Neural crest cell (in vitro differentiated cells): ENCODE data around the gene VPS26A. TPM values are rescaled to one million over a fixed set of nuclear protein-coding genes. Genes with fewer than 3 reads are reported as not detected.

Experiments used
- DNase-seq: peaks from one replicate; pipeline ENCODE4 v3.0.0; 2021; ENCODE audit warnings: low read depth, mixed read lengths, low spot score
- H3K27ac Mint-ChIP-seq: one replicate; pipeline ENCODE4 v1.8.0; 2021; ENCODE audit warnings: mild to moderate bottlenecking, mixed read lengths; ENCODE audit not compliant: unreplicated experiment
- H3K27me3 Mint-ChIP-seq: 2 replicates; pipeline ENCODE4 v1.8.0; 2021; ENCODE audit warnings: low read depth, mild to moderate bottlenecking, mixed read lengths
- H3K36me3 Mint-ChIP-seq: 2 replicates; pipeline ENCODE4 v1.8.0; 2021; ENCODE audit warnings: low read depth, mild to moderate bottlenecking, mixed read lengths
- H3K4me1 Mint-ChIP-seq: 2 replicates; pipeline ENCODE4 v1.8.0; 2021; ENCODE audit warnings: mixed read lengths
- H3K4me3 Mint-ChIP-seq: one replicate; pipeline ENCODE4 v1.8.0; 2021; ENCODE audit warnings: mild to moderate bottlenecking, mixed read lengths
- H3K9me3 Mint-ChIP-seq: 2 replicates; pipeline ENCODE4 v1.8.0; 2021; ENCODE audit warnings: mixed read lengths
- long read RNA-seq: library from polyadenylated mRNA; unstranded; transcript quantifications from one replicate; pipeline ENCODE4 v2.0.0, GENCODE V29; 2020
- total RNA-seq: library from RNA; stranded (reverse); gene quantifications from 2 replicates; pipeline ENCODE4 v1.2.1, GENCODE V29; 2021
- TF ChIP-seq, protein P1 (sequence below): fragments of 200-600 bp; sonication (generic); conservative IDR thresholded peaks from 2 replicates; pipeline ENCODE4 v1.5.0; 2021; ENCODE audit warnings: antibody characterized with exemption, mild to moderate bottlenecking

Gene VPS26A
- total RNA-seq: 62.2 and 63.2 TPM in 2 replicates
- long read RNA-seq, transcript VPS26A-201 (9 exons, 2,697 nt): major isoform, 320 of 368 reads
- long read RNA-seq, partial matches to known transcripts: 14 of 368 reads
- long read RNA-seq, other reads (novel, unspliced or antisense): 33 of 368 reads

DNA sequence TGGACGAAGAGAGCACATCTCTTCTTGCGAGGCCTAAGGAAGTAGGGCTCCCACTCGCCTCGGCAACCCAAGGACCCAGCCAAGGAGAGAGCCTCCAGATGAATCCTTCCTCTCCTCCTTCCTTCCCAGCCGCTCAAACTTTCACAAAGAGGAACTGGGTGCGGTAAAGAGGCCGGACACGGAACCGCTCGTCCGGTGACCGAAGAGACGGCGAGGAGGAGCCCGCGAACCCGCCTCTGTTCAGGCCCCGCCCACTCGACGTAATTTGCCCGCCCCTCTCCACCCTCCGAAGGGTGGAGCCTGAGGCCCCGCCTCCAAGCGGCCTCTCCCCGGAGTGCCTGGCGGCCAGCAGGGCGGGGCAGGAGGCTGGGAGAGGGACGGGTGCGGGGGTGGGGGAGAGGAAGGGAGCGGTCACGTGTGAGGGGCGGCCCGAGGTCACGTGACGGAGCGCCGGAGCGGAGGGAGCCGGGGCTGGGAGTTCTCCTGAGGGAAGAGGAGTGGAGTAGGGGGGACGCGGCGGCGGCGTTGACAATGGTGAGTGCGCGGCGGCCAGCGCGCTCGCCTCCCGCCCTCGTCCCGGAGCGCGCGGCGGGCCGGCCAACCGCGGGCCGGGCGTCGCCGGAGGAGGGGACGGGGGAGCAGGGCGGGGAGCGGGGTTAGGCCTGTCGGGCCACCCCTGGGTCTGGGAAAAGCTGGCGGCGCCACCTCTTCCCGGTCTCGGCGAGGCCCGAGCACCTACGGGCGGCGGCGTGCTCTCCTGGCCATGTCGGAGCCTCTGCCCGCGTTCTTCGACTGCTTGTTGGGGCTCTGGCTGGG lies at the start of gene VPS26A:
VPS26A (plus strand) TSS at position 432 of the 816 bp plus-strand sequence; CDS start at position 532, 100 bp downstream.
- TF ChIP-seq, protein P1, sequence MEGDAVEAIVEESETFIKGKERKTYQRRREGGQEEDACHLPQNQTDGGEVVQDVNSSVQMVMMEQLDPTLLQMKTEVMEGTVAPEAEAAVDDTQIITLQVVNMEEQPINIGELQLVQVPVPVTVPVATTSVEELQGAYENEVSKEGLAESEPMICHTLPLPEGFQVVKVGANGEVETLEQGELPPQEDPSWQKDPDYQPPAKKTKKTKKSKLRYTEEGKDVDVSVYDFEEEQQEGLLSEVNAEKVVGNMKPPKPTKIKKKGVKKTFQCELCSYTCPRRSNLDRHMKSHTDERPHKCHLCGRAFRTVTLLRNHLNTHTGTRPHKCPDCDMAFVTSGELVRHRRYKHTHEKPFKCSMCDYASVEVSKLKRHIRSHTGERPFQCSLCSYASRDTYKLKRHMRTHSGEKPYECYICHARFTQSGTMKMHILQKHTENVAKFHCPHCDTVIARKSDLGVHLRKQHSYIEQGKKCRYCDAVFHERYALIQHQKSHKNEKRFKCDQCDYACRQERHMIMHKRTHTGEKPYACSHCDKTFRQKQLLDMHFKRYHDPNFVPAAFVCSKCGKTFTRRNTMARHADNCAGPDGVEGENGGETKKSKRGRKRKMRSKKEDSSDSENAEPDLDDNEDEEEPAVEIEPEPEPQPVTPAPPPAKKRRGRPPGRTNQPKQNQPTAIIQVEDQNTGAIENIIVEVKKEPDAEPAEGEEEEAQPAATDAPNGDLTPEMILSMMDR: no peak
- H3K4me3 Mint-ChIP-seq: peak within 1 kb of the TSS; percentile 99
- H3K27me3 Mint-ChIP-seq: no peaks in the 10 kb centered on the region
- H3K36me3 Mint-ChIP-seq: no peaks in the 10 kb centered on the region
- no peaks in the 10 kb centered on the region for H3K9me3 Mint-ChIP-seq
- H3K4me1 Mint-ChIP-seq: peaks cover 21% of the 10 kb centered on the region
- peak; percentile 98 for DNase-seq
- H3K27ac Mint-ChIP-seq: peak within 1 kb of the TSS; percentile 99

DNA sequence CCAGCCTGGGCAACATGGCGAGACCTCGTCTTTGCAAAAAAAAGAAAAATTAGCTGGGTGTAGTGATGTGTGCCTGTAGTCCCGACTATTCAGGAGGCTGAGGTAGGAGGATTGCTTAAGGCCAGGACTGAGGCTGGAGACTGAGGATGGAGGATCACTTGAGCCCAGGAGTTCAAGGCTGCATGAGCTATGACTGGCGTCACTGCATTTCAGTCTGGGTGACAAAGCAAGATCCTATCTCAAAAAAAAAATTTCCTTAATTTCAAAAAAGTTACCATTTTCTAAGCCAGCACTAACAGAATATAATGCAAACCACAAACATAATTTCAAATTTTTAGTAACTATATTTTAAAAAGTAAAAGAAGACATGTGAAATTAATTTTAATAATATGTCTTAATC lies 49.4 kb upstream of the VPS26A start:
- H3K27ac Mint-ChIP-seq: no peak overlapping the region
- DNase-seq: no peak
- no peaks in the 10 kb centered on the region for H3K4me1 Mint-ChIP-seq
- no peaks in the 10 kb centered on the region for H3K36me3 Mint-ChIP-seq
- TF ChIP-seq, protein P1: no peak
- H3K27me3 Mint-ChIP-seq: no peaks in the 10 kb centered on the region
- H3K9me3 Mint-ChIP-seq: no peaks in the 10 kb centered on the region
- no peak overlapping the region for H3K4me3 Mint-ChIP-seq

DNA sequence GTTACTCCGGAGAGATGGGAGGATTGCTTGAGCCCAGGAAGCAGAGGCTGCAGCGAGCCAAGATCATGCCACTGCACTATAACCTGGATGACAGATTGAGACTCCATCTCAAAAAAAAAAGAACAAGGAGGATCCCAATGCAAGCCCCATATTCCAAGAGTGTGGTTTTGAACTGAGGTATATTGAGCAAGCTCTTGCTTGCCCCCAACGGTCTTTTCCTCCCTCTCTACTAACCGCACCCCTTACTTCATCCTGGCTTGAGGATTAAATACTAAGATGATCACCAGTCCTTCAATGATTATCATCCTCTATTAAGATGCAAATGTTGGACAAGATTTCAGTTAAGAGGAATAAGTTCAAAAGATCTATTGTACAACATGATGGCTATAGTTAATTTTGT lies 48.5 kb upstream of the VPS26A start:
- Mint-ChIP-seq H3K4me1 (no peaks in the 10 kb centered on the region), H3K36me3 (no peaks in the 10 kb centered on the region), H3K27ac (no peak overlapping the region), H3K4me3 (no peak overlapping the region), H3K27me3 (peaks cover 2% of the 10 kb centered on the region), H3K9me3 (no peaks in the 10 kb centered on the region)
- TF ChIP-seq, protein P1: no peak
- no peak for DNase-seq

DNA sequence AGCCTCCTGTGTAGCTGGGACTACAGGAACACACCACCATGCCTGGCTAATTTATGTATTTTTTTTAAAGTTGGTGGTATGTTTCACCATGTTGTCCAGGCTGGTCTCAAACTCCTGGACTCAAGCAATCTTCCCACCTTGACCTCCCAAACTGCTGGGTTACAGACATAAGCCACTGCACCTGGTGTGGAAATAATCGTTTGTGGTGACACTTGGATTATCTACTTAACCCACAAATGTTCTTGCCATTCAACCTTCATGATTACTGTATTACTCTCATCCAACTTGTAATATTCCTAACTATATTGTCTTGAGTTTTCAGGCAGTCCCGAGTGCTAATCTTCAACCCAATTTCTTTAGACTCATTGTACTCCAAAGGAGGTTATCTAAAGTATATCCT lies 45.7 kb upstream of the VPS26A start:
- Mint-ChIP-seq H3K27ac (no peak overlapping the region), H3K36me3 (no peaks in the 10 kb centered on the region), H3K27me3 (peaks cover 4% of the 10 kb centered on the region), H3K9me3 (no peaks in the 10 kb centered on the region), H3K4me1 (no peaks in the 10 kb centered on the region), H3K4me3 (no peak overlapping the region)
- TF ChIP-seq, protein P1: no peak
- DNase-seq: no peak

DNA sequence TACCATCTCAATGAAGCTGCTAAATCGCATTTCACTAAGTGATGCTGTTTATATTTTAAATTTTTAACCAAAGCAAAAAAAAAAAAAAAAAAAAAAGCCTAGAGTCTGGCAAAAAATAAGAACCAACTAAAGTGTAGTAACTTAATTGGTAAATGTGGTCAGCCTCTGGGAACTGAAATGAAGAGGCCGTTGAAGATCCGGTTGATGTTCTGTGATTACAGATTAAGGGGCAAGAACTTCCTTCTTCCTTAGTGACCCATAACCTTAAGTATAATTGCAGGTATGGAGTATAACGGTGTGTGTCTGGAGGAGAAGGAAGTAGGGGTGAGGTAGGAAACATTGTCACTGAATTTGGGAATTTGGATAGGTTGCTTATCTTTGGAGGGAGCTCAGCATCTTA lies 43.8 kb upstream of the VPS26A start:
- TF ChIP-seq, protein P1: no peak
- no peaks in the 10 kb centered on the region for H3K9me3 Mint-ChIP-seq
- peaks cover 4% of the 10 kb centered on the region for H3K27me3 Mint-ChIP-seq
- no peak for DNase-seq
- no peaks in the 10 kb centered on the region for H3K4me1 Mint-ChIP-seq
- H3K36me3 Mint-ChIP-seq: no peaks in the 10 kb centered on the region
- no peak overlapping the region for H3K27ac Mint-ChIP-seq
- no peak overlapping the region for H3K4me3 Mint-ChIP-seq
